Left ventricle myocardium superior (tissue), 1 donor: Measurements from ENCODE around the gene SLC7A10. TPM values are rescaled to one million over a fixed set of nuclear protein-coding genes. Genes with fewer than 3 reads are reported as not detected.
"Not testable (repeated sequence)": the region's sequence is repeated elsewhere in the genome, so short reads cannot be mapped to it uniquely, and the experiment has no call there.

ENCODE experiments used
- ATAC-seq: fragments of 200-7000 bp; cut with Tn5 transposase; one replicate; pipeline ENCODE4 v1.9.1; 2020; ENCODE audit warnings: mild to moderate bottlenecking, moderate library complexity
- DNase-seq: peaks from one replicate; pipeline ENCODE4 v3.0.0-alpha.2; 2020
- intact Hi-C: fragments of 100-400 bp; cut with micrococcal nuclease; formaldehyde crosslinking; loops from one replicate; pipeline ENCODE4 v1.11.0; 2022
- total RNA-seq: library from RNA; stranded (reverse); fragmentation: NEBNext Ultra II Directional; extraction: Animal tissue kit (Norgen Biotek cat#: 25700); gene quantifications from one replicate; pipeline ENCODE4 v1.2.1, GENCODE V29; 2021
- donor health status: DM: no; HTN: yes; CAD: no; lungs with severe emphysema.

SLC7A10 gene
- total RNA-seq, 1 donor from 2014 or later = not detected

DNA sequence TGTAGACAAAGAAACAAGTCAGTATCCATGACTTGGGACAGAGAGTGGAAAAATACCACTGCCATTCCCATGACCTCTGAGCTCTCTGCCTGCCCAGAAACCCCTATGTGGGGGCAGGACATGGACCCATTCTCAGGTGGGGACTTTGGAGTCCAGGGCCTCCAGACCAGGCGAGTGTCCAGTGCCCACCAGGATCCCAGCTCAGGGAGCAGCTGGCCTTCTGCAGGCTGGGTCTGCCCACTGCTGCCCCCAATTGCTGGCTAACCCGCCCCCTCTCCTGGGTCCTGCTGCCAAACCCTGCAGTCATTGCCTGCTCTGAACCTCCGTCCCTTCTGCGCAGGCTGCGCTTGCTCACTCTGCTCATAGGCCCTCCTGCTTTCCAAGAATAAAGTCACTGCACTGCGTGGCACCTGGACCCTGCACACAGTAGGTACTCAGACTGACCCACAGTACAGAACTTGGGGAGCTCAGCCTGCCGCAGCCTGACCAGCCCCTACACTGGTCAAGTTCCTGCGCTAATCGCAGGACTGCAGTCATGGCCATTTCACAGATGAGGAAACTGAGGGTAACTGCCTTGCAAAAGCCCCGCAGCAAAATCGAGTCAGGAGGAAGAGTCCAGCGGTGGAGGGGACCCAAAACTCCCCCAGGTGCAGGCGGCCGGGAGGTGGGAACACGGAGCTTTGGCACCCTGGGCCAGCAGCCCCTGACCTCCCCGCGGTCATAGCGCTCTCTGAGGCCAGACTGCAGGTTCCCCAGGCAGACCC is 774 bp downstream of the SLC7A10 start:
- intact Hi-C loops = no loop called here
- DNase-seq = peak; percentile 14
- no peak for ATAC-seq

DNA sequence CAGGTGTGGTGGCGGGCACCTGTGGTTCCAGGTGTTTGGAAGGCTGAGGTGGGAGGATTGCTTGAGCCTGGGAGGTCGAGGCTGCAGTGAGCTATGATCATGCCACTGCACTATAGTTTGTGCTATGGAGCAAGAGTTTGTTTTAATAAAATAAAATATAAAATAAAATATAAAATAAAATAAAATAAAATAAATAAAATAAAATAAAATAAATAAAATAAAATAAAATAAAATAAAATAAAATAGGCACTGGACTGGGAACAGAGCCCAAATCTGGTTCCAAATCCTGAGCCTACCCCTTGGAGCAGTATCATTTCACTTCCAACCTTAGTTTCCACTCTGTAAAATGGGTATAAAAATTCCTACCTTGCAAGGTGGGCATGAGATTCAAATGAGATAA is 3.4 kb downstream of the SLC7A10 start:
- ATAC-seq, intact Hi-C loops, DNase-seq: not testable (repeated sequence)

DNA sequence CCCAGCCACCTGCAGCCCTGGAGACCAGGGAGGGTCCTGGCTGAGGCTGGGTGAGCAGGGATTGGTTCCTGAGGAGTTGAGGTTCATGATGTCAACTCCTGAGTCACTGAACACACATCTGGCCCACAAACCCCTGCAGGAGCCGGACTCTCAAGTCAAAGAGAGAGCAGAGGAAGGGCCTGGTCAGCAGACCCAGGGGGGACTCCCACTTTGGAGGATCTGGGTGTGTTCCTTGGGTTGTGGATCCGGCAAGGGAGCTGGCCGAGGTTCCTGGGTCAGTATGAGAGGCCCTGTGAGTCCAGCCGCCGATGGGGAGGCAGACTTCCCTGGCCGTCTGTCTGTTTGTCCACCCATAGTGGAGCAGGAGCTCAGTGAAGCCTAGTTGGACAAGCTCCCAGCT is 4.0 kb downstream of the SLC7A10 start:
- no peak for DNase-seq
- ATAC-seq = no peak
- intact Hi-C loops = no loop called here

DNA sequence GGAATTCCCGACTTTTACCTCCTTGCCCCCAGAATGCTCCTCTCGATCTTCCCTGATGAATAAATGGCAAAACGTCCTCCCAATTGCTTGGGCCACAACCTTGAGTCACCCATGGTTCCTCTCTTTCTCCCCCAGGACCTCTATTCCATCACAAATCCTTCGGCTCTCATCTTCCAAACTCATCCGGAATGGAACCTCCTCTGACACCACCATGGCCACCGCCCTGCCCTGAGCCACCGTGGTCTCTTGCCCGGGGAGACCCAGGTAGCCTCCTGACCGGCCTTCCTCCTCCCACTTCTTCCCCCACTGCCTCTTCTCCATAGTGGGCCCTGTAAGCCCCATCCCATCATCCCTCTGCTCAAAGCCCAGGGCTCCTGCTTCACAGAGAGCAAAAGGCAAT is 4.9 kb downstream of the SLC7A10 start:
- ATAC-seq = no peak

DNA sequence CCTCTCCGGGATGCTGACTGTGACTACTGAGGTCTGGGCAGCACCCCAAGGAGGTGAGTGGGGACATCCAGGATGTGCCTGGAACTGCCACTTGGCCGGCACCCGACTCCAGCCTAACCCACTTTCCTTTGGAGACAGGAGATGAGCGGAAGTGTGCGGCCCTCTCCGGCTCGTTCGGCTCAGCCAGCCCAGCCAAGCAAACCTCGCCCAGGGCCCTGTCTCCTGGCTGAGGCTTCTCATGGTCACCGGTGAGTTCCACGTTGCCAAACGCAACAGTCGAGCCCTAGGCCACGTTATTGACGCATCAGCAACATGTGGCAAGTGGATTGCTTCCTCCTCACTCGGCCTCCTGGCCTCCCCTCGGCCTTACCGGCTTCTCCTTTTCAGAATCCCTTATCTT is 5.5 kb downstream of the SLC7A10 start:
- DNase-seq = no peak
- no peak for ATAC-seq

More for the DNA sequence above, 4.9 kb downstream of the SLC7A10 start:
- intact Hi-C loops = no loop called here
- DNase-seq = no peak

DNA sequence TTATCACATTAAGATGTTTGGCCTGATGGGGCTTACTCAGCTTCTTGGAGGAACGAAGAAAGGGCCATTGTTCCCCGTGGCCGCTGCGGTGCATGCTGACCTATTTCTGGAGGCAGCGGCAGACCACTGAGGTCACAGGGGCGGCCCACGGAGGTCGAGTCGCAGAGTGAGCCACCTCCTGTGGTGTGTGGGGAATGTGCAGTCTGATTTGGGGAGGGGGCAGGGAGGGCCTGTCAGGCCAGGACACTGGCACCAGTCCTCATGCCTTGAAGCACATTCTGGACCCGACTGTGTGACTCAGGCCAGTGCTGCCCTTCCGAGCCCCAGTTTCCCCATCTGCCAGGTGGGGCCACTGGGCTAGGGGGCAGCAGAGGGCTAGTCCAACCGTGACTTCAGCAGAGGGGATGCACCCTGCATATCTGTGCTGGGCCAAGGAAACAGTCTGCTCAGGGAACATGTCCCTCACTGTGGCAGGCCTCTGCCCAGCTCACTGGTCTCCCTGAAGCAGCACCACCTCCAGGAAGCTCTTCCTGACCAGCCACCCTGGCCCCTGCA is 6.3 kb downstream of the SLC7A10 start:
- DNase-seq (no peak), ATAC-seq (no peak)
- intact Hi-C loops = no loop called here

More for the DNA sequence above, 5.5 kb downstream of the SLC7A10 start:
- intact Hi-C loops = no loop called here

DNA sequence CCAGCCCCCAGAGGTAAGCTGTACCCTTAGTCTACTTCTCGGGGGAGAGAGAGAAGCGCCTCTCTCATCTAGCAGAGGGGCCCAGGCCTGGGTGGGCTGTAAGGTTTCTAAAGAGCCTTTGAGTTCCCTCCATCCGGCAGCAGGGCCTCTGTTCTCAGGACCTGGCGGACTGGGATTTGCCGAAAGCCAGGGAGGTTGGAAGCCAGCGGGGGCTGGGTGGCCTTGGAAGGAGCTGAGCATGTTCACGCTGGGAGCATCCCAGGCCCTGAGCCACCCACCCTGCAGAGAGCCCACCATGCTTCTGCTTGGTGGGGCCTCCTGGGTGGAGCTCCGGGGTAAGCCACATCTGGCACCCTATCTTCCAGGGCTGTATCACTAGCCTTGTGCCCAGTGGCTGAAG is 7.8 kb downstream of the SLC7A10 start:
- intact Hi-C loops = no loop called here
- ATAC-seq = no peak
- DNase-seq = no peak

DNA sequence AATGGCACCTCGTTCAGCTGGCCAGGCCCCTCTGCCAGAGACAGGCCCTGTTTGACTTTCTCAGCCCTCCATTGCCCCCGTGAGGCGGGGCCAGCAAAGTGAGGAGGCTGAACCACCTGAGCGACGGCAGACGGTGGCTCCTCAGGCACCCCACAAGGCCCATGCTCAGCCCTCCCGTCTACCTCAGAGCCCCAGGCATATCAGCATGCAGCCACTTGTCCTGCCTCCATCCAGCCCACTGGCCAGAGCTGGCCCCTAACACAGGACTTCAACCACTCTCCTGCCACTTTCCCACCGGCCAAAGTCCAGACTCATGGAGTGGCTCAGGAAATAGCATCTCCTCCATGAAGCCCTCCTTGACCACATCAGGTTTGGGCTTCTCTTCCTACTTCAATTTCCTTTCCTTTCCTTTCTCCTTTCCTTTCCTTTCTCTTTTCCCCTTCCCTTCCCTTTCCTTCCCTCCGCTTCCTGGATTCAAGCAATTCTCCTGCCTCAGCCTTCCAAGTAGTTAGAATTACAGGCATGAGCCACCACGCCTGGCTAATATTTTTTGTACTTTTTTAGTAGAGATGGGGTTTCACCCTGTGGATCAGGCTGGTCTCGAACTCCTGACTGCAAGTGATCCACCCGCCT is 9.3 kb downstream of the SLC7A10 start:
- intact Hi-C loops = no loop called here

DNA sequence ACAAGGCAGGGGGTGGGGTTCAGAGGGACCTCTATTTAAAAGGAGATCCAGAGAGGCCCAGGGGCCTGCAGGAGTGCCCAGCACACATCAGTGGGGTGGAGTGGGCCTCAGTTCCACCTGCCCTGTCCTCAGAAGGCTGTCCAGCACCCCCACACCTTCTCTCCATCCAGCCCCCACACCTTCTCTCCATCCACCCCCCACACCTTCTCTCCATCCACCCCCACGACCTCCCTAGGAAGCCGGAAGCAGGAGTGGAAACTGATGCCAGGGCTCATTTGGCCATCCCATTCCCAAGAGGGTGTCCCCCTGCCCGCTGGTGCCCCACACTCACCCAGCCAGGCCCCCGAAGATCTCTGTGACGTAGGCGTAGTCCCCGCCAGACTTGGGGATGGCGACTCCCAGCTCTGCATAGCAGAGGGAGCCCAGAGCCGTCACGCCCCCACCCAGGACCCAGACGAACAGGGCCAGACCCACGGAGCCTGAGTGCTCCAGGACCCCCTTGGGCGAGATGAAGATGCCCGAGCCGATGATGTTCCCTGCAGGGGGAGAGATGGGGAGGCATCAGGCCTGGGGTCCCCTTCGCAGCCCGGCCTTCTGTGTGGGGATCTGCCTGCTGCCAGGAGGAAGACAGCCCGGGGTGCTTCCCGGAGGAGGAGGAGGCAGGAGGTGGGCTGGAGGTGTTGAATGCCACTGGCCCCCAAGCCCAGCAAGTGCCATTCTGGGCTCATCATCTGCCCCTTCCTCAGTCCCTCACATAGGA is 10.0 kb downstream of the SLC7A10 start:
- peak; percentile 9 for DNase-seq
- intact Hi-C loops = no loop called here

More for the DNA sequence above, 9.3 kb downstream of the SLC7A10 start:
- ATAC-seq (no peak), DNase-seq (no peak)

DNA sequence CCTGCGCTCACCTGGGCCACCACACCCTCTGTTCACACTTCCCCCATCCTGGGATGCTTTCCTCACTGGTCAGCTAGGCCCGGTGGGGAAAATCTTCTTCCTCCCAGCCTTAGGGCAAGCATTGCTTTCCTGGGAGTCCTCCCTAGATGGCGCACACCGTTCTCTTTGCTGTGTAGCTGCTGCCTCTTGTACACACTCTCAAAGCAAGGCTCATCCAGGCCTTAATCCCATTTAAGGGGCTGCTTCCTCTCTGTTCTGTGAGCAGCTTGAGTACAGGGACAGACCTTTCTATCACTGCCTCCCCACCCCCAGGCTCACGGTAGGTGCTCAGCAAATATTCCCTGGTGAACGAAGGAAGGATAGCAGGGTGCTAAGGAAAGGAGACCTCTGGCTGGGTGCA is 11.1 kb downstream of the SLC7A10 start:
- ATAC-seq (no peak), DNase-seq (peak; percentile 9)
- intact Hi-C loops = no loop called here

More for the DNA sequence above, 10.0 kb downstream of the SLC7A10 start:
- ATAC-seq = no peak

DNA sequence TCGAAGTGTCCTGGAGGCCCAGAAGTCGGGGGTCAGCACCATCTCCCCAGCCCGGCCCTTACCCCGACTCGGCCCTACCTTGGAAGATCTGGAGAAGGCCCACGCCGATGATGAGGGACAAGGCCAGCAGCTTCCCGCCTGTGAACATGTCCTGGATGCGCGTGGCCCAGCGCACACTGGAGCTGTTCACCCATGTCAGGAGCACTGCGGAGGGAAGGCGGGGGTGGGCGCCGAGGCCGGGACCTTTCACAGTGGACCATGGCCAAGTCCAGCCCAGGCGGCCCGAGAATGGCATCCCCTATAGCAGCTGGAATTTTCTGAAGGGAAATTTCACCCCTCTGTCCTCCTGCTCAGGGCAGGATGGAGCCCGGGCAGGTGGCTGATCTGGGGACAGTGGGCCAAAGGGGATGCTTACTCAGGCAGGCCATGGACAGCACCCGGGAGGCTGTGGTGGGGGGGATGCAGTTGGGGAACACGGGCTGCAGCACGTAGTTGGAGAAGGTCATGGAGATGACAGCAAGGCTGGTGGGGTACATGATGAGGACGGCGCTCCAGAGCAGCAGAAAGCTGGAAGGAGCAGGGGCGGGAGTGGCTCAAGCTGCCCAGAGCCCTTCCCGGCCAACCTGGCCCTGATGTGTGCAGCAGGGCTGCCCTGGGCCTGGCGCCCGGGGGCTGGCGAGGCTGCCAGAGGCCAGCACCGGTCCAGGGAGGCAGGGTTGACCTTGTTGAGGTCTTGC is 13.0 kb downstream of the SLC7A10 start:
- intact Hi-C loops = no loop called here
- DNase-seq = no peak
- ATAC-seq = no peak

DNA sequence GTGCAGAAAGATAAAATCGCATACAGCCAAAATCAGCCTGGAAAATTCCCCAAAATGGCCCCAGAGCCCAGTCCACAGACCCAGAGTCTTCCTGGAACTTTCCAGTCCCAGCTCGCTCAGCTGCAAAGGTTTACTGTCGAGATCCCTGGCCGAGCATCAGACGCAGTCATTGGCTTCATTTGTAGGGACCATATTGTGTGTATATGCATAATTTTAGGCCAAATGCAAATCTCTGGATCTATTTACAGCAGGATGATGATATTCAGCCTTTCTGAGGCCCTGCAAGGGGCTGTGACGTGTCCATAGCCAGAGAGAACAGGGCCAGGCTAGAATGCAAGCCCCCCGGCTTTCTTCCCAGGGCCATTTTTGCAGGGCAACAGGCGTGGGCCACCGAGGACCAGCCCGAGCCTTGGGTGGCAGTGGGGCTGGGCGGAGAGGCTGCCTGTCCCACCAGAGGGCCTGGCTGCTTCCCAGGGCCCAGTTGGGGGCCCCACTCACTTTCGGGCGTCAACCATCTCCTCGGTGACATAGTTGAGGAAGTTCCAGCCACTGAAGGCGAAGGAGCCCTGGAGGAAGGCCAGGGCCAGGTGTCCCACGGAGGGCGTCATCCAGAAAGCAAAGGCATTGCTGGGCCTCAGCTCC is 13.7 kb downstream of the SLC7A10 start:
- DNase-seq (no peak), ATAC-seq (no peak)
- intact Hi-C loops = no loop called here

DNA sequence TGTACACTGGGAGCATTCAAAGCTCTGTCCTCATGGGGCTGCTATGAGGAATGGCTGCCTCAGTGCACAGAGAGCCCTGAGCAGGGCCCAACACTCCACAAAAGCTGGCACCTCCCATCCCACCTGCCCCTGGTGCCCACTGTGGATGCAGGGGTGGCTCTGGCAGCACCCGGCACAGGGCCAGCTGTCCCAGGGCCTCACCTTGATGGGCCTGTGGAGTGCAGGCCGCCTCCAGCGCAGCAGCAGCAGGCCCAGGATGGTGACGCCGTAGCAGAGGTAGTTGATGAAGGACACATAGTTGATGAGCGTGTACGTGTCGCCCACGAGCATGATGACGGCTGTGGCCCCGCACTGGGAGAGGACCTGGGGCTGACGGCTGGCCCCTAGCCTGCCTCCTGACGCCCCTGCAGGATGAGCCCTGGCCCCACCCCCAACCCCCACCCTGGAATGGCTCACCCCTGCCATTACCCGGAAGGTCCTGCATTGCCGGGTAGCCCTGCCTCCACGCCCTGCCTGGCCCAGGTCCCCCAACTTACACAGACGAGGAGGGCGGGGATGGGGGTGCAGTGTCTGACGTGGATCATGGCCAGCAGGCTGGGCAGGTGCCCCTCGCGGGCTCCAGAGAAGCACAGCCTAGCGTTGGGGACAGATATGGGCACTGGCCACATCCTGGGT is 15.2 kb downstream of the SLC7A10 start:
- ATAC-seq (no peak), DNase-seq (no peak)
- intact Hi-C loops = no loop called here

DNA sequence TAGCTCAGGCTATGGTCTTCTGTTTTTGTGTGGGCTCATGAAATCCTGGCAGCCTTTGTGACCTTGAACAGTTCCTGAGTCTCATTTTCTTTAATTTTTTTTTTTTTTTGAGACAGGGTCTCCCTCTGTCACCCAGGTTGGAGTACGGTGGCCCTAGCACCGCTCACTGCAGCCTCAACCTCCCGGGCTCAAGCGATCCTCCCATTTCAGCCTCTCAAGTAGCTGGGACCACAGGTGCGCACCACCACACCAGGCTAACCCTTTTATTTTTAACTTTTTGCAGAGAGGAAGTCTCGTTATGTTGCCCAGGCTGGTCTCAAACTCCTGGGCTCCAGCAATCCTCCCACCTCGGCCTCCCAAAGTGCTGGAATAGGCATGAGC is 15.8 kb downstream of the SLC7A10 start:
- DNase-seq = not testable (repeated sequence)

DNA sequence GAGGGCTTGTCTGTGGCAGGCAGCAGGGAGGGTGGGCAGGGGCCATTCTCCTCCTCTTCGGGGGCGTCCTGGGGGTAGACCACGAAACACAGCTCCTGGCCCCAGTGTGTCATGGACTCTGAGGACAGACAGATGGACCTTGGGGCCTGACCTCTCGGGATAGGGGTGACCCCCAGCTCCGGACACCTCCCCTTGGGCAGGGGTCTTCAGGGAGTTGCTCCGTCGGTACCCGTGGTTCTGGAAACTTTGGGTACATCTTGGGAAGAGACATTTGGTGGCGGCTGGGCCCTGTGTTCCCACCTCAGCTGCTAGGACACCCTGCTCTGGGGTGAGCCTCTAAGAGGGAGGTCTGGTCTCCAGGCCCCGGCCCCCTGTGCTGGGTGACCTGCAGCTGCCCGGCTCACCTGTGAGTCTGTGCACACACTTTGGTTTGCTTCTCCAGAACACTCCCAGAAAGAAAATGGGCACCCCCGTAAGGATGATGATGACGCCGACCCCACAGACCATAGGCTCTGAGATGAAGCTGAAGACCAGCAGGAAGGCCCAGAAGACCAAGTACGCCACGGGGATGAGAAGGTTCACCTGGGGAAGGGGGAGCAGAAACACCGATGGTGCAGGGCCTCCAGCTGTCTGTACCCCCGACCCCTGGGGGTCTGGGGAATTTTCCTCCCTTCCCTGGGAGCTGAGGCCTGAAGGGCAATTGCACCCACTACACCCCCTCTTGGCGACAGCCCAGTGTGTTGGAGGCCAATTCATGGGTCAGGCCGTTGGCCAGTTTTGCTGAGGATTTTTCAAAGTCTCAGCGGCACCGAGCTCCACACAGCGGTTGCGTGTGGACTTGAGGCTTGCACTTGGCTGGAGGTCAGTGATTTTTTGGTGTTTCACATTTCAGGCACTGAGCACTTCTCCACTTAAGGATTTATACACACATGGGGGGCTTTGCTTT is 16.5 kb downstream of the SLC7A10 start:
- intact Hi-C loops = no loop called here
- no peak for DNase-seq

More for the DNA sequence above, 15.8 kb downstream of the SLC7A10 start:
- ATAC-seq, intact Hi-C loops: not testable (repeated sequence)

DNA sequence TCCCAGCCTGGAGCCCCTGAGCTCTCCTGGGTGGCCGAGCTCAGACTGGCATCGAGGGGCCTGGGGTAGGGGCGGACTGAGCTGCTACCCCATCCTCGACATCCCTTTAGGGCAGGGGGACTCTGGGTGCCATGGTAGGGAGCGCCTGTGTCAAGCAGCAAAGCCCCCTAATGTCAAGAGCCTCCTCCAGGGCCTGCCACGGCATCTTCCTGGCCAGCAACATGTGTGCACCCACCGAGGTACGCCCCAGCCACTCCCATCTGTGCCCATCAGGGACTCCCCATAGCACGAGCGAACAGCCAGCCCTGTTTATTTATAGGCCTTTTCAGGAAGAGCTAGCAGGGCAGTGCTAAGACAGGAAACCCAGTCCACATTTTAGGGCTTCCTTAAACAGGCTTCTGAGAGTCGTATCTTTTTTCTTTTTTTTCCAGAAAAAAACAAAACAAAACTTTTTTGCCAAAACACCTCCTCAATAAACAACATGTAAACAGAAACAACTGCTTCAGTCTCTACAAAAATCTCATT is 17.2 kb downstream of the SLC7A10 start:
- intact Hi-C loops = no loop called here
- no peak for ATAC-seq
- no peak for DNase-seq

More for the DNA sequence above, 16.5 kb downstream of the SLC7A10 start:
- ATAC-seq = no peak

DNA sequence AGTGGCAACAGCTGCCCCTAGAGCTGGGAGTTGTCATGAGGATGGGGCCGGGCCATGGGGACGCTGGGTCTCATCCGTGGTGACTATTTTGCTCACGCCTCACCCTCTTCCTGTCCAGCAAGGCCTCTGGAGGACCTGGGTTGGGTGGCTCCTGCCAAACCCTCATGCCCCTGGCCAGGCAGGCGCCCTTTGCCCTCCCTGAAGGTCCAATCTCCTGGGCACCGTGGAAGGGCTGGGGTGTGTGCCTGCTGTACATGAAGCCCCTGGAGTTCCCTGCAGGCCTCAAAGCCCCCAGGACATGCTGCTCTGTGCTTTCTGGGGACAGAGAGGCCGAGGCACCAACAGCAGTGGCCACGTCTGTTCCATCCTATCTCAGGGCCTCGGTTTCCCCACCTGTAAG is 17.7 kb downstream of the SLC7A10 start:
- DNase-seq (no peak), ATAC-seq (no peak)
- intact Hi-C loops = no loop called here
